ENCODE results near the gene TRIM47. TPM values are rescaled to one million over a fixed set of nuclear protein-coding genes. Genes with fewer than 3 reads are reported as not detected.
"Not testable (repeated sequence)": the region's sequence is repeated elsewhere in the genome, so short reads cannot be mapped to it uniquely, and the experiment has no call there.

Gene TRIM47
- total RNA-seq, 2 donors from 2014 or later = 33.7 to 71.5 TPM

- no peaks in the 10 kb centered on the region for H3K27me3 ChIP-seq
- TF ChIP-seq CTCF (IDR thresholded peaks at IDR 0.05) = no peak
- intact Hi-C loops (cut with DNase I) = no loop called here
- peaks cover 12% of the 10 kb centered on the region for H3K36me3 ChIP-seq
- H3K4me1 ChIP-seq = peaks cover 16% of the 10 kb centered on the region
- H3K27ac ChIP-seq = peak overlapping the region; percentile 84
- no peak for DNase-seq
- peak overlapping the region; percentile 52 for H3K4me3 ChIP-seq
- no peaks in the 10 kb centered on the region for H3K9me3 ChIP-seq
- peak overlapping the region; percentile 50 to 97 for H3K9ac ChIP-seq (ENCODE audit: low read depth in 2 of 2, low read length in 2 of 2)
Measured at GRCh38 chr17:75854881-75855309, 23.5 kb downstream of the TRIM47 start.

- TF ChIP-seq CTCF (IDR thresholded peaks at IDR 0.05) = no peak
- H3K9ac ChIP-seq (ENCODE audit: low read depth in 2 of 2, low read length in 2 of 2) = peak overlapping the region; percentile 50 to 97
- peaks cover 16% of the 10 kb centered on the region for H3K4me1 ChIP-seq
- H3K9me3 ChIP-seq = no peaks in the 10 kb centered on the region
- peak overlapping the region; percentile 84 for H3K27ac ChIP-seq
- intact Hi-C loops (cut with DNase I) = no loop called here
- peaks cover 18% of the 10 kb centered on the region for H3K36me3 ChIP-seq
- H3K27me3 ChIP-seq = no peaks in the 10 kb centered on the region
- H3K4me3 ChIP-seq = peak overlapping the region; percentile 52
- no peak for DNase-seq
Measured at GRCh38 chr17:75854101-75854748, 24.2 kb downstream of the TRIM47 start.

- Histone ChIP-seq H3K4me3 (no peak overlapping the region), H3K36me3 (peaks cover 23% of the 10 kb centered on the region), H3K9me3 (no peaks in the 10 kb centered on the region), H3K27me3 (no peaks in the 10 kb centered on the region), H3K4me1 (peaks cover 16% of the 10 kb centered on the region), H3K9ac (ENCODE audit: low read depth in 2 of 2, low read length in 2 of 2) (no peak overlapping the region), H3K27ac (no peak overlapping the region)
- no peak for TF ChIP-seq CTCF (IDR thresholded peaks at IDR 0.05)
- no peak for DNase-seq
- intact Hi-C loops (cut with DNase I) = no loop called here
Measured at GRCh38 chr17:75853433-75853832, 24.9 kb downstream of the TRIM47 start.

- Histone ChIP-seq H3K36me3 (peaks cover 32% of the 10 kb centered on the region), H3K4me1 (peaks cover 22% of the 10 kb centered on the region)
- H3K4me3 ChIP-seq; H3K9me3 ChIP-seq; H3K27ac ChIP-seq; intact Hi-C loops (cut with DNase I); H3K9ac ChIP-seq (ENCODE audit: low read depth in 2 of 2, low read length in 2 of 2); H3K27me3 ChIP-seq; DNase-seq: not testable (repeated sequence)
Measured at GRCh38 chr17:75851693-75851991, 26.7 kb downstream of the TRIM47 start.

- Histone ChIP-seq H3K9me3 (no peaks in the 10 kb centered on the region), H3K9ac (ENCODE audit: low read depth in 2 of 2, low read length in 2 of 2) (no peak overlapping the region), H3K4me1 (peaks cover 23% of the 10 kb centered on the region), H3K36me3 (peaks cover 32% of the 10 kb centered on the region), H3K27me3 (no peaks in the 10 kb centered on the region), H3K4me3 (no peak overlapping the region), H3K27ac (no peak overlapping the region)
- DNase-seq = no peak
- no peak for TF ChIP-seq CTCF (IDR thresholded peaks at IDR 0.05)
- intact Hi-C loops (cut with DNase I) = no loop called here
Measured at GRCh38 chr17:75850928-75851692, 27.3 kb downstream of the TRIM47 start.

- Histone ChIP-seq H3K36me3 (peaks cover 32% of the 10 kb centered on the region), H3K9me3 (no peaks in the 10 kb centered on the region), H3K27ac (no peak overlapping the region), H3K27me3 (no peaks in the 10 kb centered on the region), H3K9ac (ENCODE audit: low read depth in 2 of 2, low read length in 2 of 2) (no peak overlapping the region), H3K4me3 (no peak overlapping the region), H3K4me1 (peaks cover 35% of the 10 kb centered on the region)
- no peak for TF ChIP-seq CTCF (IDR thresholded peaks at IDR 0.05)
- intact Hi-C loops (cut with DNase I) = no loop called here
- DNase-seq = no peak
Measured at GRCh38 chr17:75849724-75850123, 28.7 kb downstream of the TRIM47 start.

Data from colonic mucosa (tissue), 4 donors.